Gastroesophageal sphincter (tissue), 3 donors: ENCODE data around the gene RPL10.

Experiments
- CTCF ChIP-seq, 4 experiments: fragments of 200-600 bp in 2 of 4; fragments of 450-650 bp in 2 of 4; sonication (generic) in 1 of 4; IDR thresholded peaks; one replicate each; pipeline ENCODE4 v1.5.1; 2017 to 2019; ENCODE audit warnings: antibody characterized with exemption in 4 of 4, mild to moderate bottlenecking in 2 of 4, moderate library complexity in 2 of 4
- POLR2A ChIP-seq, 2 donors: fragments of 450-650 bp; IDR thresholded peaks; one replicate each; pipeline ENCODE4 v1.6.1; 2017; ENCODE audit warnings: antibody characterized with exemption in 2 of 2, mild to moderate bottlenecking in 2 of 2, moderate library complexity in 1 of 2
- POLR2AphosphoS5 ChIP-seq: sonication (generic); formaldehyde crosslinking; IDR thresholded peaks from one replicate; pipeline ENCODE4 v1.6.1; 2017; ENCODE audit warnings: antibody characterized with exemption

GRCh38 chrX:154398668-154399526 is 720 bp downstream of the RPL10 start:
- TF ChIP-seq CTCF (IDR thresholded peaks at IDR 0.05) (peak; percentile 63 to 85 (median 82)), POLR2AphosphoS5 (no peak), POLR2A (IDR thresholded peaks at IDR 0.05) (no peak)
